Suppressor macrophage treated with lipopolysaccharide for 4 hours (primary cell): Measurements from ENCODE around the gene CAMTA1.

Source experiments
- DNase-seq: peaks from one replicate; pipeline ENCODE4 v3.0.0-alpha.2; 2020

The CAMTA1 gene, protein sequence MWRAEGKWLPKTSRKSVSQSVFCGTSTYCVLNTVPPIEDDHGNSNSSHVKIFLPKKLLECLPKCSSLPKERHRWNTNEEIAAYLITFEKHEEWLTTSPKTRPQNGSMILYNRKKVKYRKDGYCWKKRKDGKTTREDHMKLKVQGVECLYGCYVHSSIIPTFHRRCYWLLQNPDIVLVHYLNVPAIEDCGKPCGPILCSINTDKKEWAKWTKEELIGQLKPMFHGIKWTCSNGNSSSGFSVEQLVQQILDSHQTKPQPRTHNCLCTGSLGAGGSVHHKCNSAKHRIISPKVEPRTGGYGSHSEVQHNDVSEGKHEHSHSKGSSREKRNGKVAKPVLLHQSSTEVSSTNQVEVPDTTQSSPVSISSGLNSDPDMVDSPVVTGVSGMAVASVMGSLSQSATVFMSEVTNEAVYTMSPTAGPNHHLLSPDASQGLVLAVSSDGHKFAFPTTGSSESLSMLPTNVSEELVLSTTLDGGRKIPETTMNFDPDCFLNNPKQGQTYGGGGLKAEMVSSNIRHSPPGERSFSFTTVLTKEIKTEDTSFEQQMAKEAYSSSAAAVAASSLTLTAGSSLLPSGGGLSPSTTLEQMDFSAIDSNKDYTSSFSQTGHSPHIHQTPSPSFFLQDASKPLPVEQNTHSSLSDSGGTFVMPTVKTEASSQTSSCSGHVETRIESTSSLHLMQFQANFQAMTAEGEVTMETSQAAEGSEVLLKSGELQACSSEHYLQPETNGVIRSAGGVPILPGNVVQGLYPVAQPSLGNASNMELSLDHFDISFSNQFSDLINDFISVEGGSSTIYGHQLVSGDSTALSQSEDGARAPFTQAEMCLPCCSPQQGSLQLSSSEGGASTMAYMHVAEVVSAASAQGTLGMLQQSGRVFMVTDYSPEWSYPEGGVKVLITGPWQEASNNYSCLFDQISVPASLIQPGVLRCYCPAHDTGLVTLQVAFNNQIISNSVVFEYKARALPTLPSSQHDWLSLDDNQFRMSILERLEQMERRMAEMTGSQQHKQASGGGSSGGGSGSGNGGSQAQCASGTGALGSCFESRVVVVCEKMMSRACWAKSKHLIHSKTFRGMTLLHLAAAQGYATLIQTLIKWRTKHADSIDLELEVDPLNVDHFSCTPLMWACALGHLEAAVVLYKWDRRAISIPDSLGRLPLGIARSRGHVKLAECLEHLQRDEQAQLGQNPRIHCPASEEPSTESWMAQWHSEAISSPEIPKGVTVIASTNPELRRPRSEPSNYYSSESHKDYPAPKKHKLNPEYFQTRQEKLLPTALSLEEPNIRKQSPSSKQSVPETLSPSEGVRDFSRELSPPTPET (N-terminal part only)

GRCh38 chr1:6785318-6785727 lies at the start of gene CAMTA1:
Gene CAMTA1, plus strand, starts transcription at chr1:6785454. Its CDS starts 77 bp downstream, at chr1:6785531.
- DNase-seq, result no peak

DNA sequence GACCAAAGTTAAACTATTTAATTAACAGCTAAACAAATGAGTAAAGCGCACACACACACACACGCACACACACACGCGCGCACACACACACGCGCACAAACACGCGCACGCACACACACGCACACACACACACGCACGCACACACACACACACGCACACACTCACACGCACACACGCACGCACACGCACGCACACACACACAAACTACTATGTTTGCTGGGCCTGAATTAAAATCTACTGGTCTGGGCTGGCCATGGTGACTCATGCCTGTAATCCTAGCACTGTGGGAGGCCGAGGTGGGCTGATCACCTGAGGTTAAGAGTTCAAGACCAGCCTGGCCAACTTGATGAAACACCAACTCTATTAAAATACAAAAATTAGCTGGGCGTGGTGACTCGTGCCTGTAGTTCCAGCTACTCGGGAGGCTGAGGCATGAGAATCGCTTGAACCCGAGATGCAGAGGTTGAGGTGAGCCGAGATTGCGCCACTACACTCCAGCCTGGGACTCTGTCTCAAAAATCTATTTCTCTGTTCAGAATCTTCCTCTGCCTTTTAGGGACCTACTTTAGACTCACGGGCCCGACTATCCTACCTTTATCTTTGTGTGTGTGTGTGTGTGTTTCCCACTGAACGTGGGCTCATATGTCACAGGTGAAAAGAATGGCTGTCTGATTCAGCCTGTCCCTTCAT lies 46.1 kb upstream of the CAMTA1 start:
- DNase-seq, result no peak

DNA sequence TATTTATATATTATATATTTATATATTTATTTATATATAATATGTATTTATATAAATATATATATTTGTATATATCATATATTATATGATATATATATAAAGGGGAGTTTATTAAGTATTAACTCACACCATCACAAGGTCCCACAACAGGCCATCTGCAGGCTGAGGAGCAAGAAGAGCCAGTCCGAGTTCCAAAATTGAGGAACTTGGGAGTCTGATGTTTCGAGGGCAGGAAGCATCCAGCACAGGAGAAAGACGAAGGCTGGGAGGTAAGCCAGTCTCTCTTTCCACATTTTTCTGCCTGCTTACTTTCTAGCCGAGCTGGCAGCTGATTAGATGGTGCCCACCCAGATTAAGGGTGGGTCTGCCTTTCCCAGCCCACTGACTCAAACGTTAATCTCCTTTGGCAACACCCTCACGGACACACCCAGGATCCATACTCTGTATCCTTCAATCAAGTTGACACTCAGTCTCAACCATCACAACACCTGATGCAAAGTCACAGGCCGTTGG lies 42.5 kb upstream of the CAMTA1 start:
- peak; percentile 18 for DNase-seq

DNA sequence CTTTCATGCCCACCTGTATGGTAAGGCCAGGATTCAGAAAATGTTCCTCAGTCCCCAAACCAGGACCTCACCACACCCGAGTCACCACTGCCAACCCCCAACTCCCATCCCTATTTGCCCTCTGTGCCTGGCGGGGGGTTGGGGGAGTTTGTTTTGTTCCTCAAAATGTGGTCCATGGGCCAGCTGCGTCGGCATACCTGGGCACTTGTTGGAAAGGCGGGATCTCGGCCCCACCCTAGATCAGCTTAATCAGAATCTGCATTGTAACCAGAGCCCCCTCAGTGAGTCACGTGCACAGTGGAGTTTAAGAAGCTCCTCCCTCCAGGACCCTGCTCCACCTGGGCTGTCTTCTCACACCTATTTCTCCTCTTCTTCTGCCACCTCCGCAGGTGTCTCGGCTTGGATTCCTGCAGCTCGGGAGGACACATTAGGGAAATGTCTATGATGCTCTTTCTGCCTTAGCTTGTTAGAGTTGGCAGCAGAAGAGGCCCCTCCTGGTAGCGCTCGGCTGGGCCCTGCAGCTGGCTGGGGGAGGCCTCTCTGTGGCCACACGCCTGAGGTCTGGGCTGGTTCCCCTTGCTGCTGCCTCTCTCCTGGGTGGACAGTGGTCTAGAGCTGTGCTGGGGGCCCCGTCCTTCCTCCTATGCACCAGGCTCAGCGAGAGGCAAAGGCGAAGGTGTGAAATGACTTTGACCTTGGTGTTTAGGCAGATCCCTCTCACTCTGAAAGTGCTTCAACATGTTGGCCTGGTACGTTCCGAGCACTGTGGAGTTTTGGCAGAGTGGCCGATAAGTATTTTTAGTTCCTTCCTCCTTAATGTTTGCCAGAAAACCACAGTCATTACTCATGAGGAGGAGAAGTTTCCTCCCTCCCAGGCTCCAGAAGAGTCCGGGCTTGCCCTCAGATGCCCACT lies 41.8 kb upstream of the CAMTA1 start:
- DNase-seq, result peak; percentile 73

DNA sequence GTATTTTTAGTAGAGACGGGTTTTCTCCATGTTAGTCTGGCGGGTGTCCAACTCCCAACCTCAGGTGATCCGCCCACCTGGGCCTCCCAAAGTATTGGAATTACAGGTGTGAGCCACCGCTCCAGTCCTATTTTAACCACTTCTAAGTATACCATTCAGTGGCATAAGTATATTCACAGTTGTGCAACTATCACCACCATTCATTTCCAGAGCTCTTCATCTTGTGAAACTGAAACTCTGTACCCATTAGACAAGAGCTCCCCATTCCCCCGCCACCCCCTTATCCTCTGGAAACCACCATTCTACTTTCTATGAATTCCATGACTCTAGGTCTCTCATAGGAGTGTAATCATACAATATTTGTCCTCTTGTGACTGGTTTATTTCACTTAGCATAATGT lies 40.2 kb upstream of the CAMTA1 start:
- peak; percentile 87 for DNase-seq

GRCh38 chr1:6747674-6748073 lies 37.6 kb upstream of the CAMTA1 start:
- peak; percentile 38 for DNase-seq

DNA sequence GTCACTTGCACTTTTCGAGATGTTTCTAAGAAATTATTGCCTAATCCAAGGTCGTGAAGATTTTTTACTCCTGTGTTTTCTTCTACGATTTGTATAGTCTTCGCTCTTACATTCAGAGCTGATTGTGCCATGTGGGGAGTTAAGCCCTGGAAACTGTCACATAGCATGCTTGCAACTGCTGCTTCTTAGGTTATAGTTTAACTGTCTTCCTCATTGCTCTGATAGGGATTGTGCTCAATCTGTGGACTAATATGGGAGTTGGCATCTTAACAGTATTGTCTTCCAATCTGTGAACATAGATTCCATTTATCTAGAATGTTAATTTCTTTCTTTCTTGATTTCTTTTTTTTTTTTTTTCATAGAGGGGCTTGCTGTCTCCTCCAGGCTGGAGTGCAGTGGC lies 34.8 kb upstream of the CAMTA1 start:
- no peak for DNase-seq

GRCh38 chr1:6753320-6754140 lies 31.7 kb upstream of the CAMTA1 start:
- DNase-seq, result peak; percentile 54

GRCh38 chr1:6756457-6756856 lies 28.8 kb upstream of the CAMTA1 start:
- no peak for DNase-seq

GRCh38 chr1:6757719-6758435 lies 27.4 kb upstream of the CAMTA1 start:
- DNase-seq, result no peak

DNA sequence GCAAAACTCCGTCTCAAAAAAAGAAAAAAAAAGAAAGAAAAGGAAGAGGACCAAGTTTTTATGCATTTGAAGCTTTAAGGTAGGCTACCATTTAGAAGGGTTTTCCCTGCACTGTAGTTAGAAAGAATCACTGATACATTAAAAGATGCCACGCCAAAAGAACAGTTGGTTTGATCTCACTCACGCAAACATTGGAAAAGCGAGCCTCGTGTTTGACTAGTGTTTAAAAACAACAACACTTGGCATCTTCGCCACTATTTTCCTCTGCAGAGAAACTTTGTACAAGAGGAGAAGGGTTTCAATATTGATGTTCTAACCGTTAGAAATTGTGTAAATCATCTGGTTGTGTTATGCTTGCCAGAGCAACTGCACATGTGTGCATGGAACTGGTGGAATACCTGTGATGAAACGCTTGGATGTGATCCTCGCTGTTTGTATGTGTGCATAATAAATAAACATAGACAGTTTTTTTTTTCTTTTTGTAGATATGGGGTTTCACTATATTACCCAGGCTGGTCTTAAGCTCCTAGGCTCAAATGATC lies 24.0 kb upstream of the CAMTA1 start:
- no peak for DNase-seq

- DNase-seq, result no peak
Observed at GRCh38 chr1:6762060-6762459, 23.2 kb upstream of the CAMTA1 start.

DNA sequence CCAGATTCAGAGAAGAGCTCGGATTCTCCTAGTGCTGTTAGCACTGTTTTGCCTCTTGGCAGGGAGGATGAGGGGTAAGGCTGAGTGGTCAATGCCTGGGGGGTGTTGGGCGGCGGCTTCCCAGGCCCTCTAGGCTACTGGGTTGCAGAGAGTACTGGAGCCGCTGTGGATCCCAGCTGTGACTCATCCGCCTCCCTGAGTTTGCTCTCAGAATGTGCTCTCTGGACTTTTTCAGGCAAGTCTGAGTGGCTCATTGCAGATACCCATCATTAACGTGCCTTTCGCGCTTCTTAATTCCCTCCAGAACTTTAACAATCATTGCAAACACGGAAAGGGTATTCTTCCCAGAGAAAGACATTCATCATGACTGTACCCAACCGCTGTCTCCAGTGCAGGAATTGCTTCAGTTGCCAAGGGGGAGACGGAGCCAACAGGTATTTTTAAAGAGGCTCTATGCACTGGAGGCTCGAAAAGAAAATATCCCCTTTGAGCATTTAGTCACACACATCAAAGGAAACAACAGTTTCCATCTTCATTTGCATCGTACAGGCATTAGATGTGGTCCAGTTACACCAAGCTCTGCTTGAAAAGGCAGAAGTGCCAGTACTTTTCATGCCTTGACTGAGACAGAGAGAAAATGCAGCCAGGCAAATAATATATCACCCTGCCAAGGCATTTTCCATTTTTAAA lies 14.4 kb upstream of the CAMTA1 start:
- DNase-seq, result no peak

DNA sequence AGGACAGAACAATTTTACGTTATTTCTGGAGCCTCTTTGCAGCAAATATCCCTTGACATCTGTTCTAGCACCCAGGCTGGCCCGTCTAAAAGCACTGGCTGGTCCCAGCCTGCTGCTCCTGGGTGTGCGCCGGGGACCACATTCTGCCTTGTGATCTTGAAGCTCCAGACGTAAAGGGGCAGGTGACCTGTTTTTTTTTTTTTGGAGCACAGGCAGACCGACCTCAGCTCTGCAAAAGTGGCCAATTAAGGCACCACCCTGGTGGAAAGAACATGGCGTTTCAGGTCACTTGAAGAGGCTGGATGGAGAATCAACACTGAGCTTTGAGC lies 13.8 kb upstream of the CAMTA1 start:
- no peak for DNase-seq

GRCh38 chr1:6774381-6774780 lies 10.9 kb upstream of the CAMTA1 start:
- DNase-seq, result no peak

- DNase-seq, result no peak
Observed at GRCh38 chr1:6775261-6776043, 9.8 kb upstream of the CAMTA1 start.

DNA sequence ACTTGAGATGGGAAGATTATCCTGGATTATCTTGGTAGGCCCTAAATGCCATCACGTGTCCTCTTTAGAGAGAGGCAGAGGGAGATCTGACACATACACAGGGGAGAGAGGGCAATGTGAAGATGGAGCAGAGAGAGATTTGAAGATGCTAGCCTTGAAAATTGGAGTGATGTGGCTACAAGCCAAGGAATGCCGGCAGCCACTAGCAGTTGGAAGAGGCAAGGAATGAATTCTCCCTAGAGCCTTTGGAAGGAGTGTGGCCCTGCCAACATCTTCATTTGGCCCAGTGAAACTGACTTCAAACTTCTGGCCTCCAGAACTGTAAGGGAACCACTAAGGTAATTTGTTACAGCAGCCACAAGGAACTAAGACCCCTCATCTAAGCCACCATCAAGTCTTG lies 8.9 kb upstream of the CAMTA1 start:
- DNase-seq, result no peak

DNA sequence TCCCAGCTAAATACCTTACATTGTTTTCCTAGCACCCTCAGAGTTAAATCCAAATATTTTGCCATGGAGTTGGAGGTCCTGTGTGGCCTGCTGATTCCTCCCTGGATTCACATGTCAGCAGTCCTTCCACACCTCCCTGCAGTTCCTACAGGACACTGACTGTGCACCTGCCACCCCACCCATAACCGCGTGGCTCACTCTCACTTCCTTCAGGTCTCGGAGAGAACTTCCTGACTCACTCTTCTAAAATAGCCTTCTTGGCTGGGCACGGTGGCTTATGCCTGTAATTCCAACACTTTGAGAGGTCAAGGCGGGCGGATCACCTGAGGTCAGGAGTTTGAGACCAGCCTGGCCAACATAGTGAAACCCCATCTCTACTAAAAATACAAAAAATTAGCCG lies 8.4 kb upstream of the CAMTA1 start:
- DNase-seq, result no peak
